IMR-90 (cell line): ENCODE data around the gene CMIP. TPM values are rescaled to one million over a fixed set of nuclear protein-coding genes. Genes with fewer than 3 reads are reported as not detected.

Experiments
- ATAC-seq: fragments of 200-7000 bp; cut with Tn5 transposase; 2 replicates; pipeline ENCODE4 v1.9.1; 2020; ENCODE audit warnings: low read depth, mild to moderate bottlenecking, moderate library complexity
- BruUV-seq: library from RNA; stranded (reverse); fragments of 400-500 nt; replicated peaks from 2 replicates; lab custom pipeline; 2021; lab: Mats Ljungman, UMichigan
- CTCF ChIA-PET: fragments of 300-600 bp; formaldehyde crosslinking; extraction: SDS; loops from one replicate; lab custom pipeline; 2021; ENCODE audit warnings: antibody characterized with exemption; lab: Yijun Ruan, JAX
- POLR2A ChIA-PET: fragments of 300-600 bp; sonication (Branson Sonifier 250); formaldehyde crosslinking; loops from one replicate; lab custom pipeline; 2022; ENCODE audit warnings: antibody characterized with exemption; ENCODE audit not compliant: unreplicated experiment; lab: Charles Lee
- DNase-seq: peaks from one replicate; pipeline ENCODE4 v3.0.0; 2013
- H2AFZ ChIP-seq: replicated peaks from 2 replicates; pipeline ENCODE3; 2013; ENCODE audit warnings: low read length, mild to moderate bottlenecking; ENCODE audit not compliant: poor library complexity
- H2AK5ac ChIP-seq: 2 replicates; pipeline ENCODE4 v1.6.1; 2013; ENCODE audit warnings: low read depth, low read length, inconsistent platforms
- H2AK9ac ChIP-seq: replicated peaks from 2 replicates; pipeline ENCODE3; 2013; ENCODE audit warnings: mild to moderate bottlenecking, low read depth, low read length, moderate library complexity; ENCODE audit not compliant: poor library complexity
- H2BK120ac ChIP-seq: 2 replicates; pipeline ENCODE4 v1.6.1; 2013; ENCODE audit warnings: low read depth, low read length, inconsistent platforms
- H2BK15ac ChIP-seq: 3 replicates; pipeline ENCODE4 v1.6.1; 2013; ENCODE audit warnings: low read depth, low read length, inconsistent platforms
- H2BK20ac ChIP-seq: 2 replicates; pipeline ENCODE4 v1.6.1; 2013; ENCODE audit warnings: low read depth, mild to moderate bottlenecking, inconsistent platforms, low read length, moderate library complexity
- H2BK5ac ChIP-seq: 2 replicates; pipeline ENCODE4 v1.6.1; 2013; ENCODE audit warnings: mild to moderate bottlenecking, low read depth, low read length, inconsistent platforms; ENCODE audit not compliant: poor library complexity, severe bottlenecking
- H3K14ac ChIP-seq: replicated peaks from 2 replicates; pipeline ENCODE4 v1.6.1; 2013; ENCODE audit warnings: low read depth, low read length, inconsistent platforms
- H3K18ac ChIP-seq: 2 replicates; pipeline ENCODE4 v1.6.1; 2013; ENCODE audit warnings: low read depth, low read length, control low read depth
- H3K23ac ChIP-seq: 2 replicates; pipeline ENCODE4 v1.6.1; 2013; ENCODE audit warnings: low read depth, low read length, inconsistent platforms
- H3K27ac ChIP-seq: 2 replicates; pipeline ENCODE4 v1.5.1; 2013; ENCODE audit warnings: mild to moderate bottlenecking, control low read depth, low read length; ENCODE audit not compliant: insufficient read depth
- H3K27me3 ChIP-seq: 2 replicates; pipeline ENCODE4 v1.6.1; 2013; ENCODE audit warnings: low read length; ENCODE audit not compliant: control insufficient read depth, insufficient read depth
- H3K36me3 ChIP-seq: 2 replicates; pipeline ENCODE4 v1.6.1; 2013; ENCODE audit warnings: low read length, mixed read lengths; ENCODE audit not compliant: control insufficient read depth, insufficient read depth
- H3K4ac ChIP-seq: 2 replicates; pipeline ENCODE4 v1.6.1; 2013; ENCODE audit warnings: low read depth, low read length, inconsistent platforms
- H3K4me1 ChIP-seq: 2 replicates; pipeline ENCODE4 v1.6.1; 2013; ENCODE audit warnings: low read length, mixed read lengths; ENCODE audit not compliant: control insufficient read depth, insufficient read depth
- H3K4me2 ChIP-seq: 2 replicates; pipeline ENCODE4 v1.6.1; 2013; ENCODE audit warnings: low read depth, mild to moderate bottlenecking, control low read depth, low read length, moderate library complexity
- H3K4me3 ChIP-seq: 2 replicates; pipeline ENCODE4 v1.5.1; 2013; ENCODE audit warnings: low read depth, mild to moderate bottlenecking, control low read depth, low read length, moderate library complexity; ENCODE audit not compliant: insufficient read depth
- H3K56ac ChIP-seq: 2 replicates; pipeline ENCODE4 v1.6.1; 2013; ENCODE audit warnings: low read length, inconsistent platforms; ENCODE audit not compliant: insufficient read depth; ENCODE audit errors: extremely low read depth
- H3K79me1 ChIP-seq, 2 experiments: 2 replicates each; pipeline ENCODE4 v1.6.1; 2013; ENCODE audit warnings: low read length in 2 of 2, inconsistent platforms in 1 of 2, low read depth in 1 of 2
- H3K9ac ChIP-seq: 2 replicates; pipeline ENCODE4 v1.6.1; 2013; ENCODE audit warnings: low read depth, low read length, control low read depth
- H3K9me1 ChIP-seq: 2 replicates; pipeline ENCODE4 v1.6.1; 2013; ENCODE audit warnings: low read length, inconsistent platforms; ENCODE audit not compliant: insufficient read depth
- H3K9me3 ChIP-seq: 2 replicates; pipeline ENCODE4 v1.6.1; 2013; ENCODE audit warnings: low read length; ENCODE audit not compliant: control insufficient read depth, insufficient read depth
- H4K20me1 ChIP-seq: 2 replicates; pipeline ENCODE4 v1.6.1; 2013; ENCODE audit warnings: low read length, inconsistent platforms; ENCODE audit not compliant: insufficient read depth
- H4K5ac ChIP-seq: 2 replicates; pipeline ENCODE4 v1.6.1; 2013; ENCODE audit warnings: mild to moderate bottlenecking, low read depth, low read length, control low read depth
- H4K8ac ChIP-seq, 2 experiments: 2 replicates each; pipeline ENCODE4 v1.6.1; 2013; ENCODE audit warnings: low read depth in 2 of 2, low read length in 2 of 2, control low read depth in 1 of 2, inconsistent platforms in 1 of 2
- H4K91ac ChIP-seq: 2 replicates; pipeline ENCODE4 v1.6.1; 2013; ENCODE audit warnings: low read depth, low read length, inconsistent platforms; ENCODE audit not compliant: insufficient read depth
- CEBPB ChIP-seq: IDR thresholded peaks from 2 replicates; pipeline ENCODE4 v1.6.1; 2012; ENCODE audit warnings: low read depth, low read length, improper control_type of control experiment
- CHD1 ChIP-seq: IDR thresholded peaks from 2 replicates; pipeline ENCODE4 v1.6.1; 2012; ENCODE audit warnings: low read depth, low read length, improper control_type of control experiment
- CTCF ChIP-seq: conservative IDR thresholded peaks from 2 replicates; pipeline ENCODE4 v1.5.1; 2012; ENCODE audit warnings: mild to moderate bottlenecking, low read depth, low read length, improper control_type of control experiment
- ELK1 ChIP-seq: fragments of 150-350 bp; IDR thresholded peaks from 2 replicates; pipeline ENCODE4 v1.6.1; 2016; ENCODE audit warnings: low read depth, mild to moderate bottlenecking, low read length, moderate library complexity, borderline replicate concordance
- FOS ChIP-seq: fragments of 150-350 bp; IDR thresholded peaks from 2 replicates; pipeline ENCODE4 v1.6.1; 2016; ENCODE audit warnings: low read depth, low read length
- MAFK ChIP-seq: IDR thresholded peaks from 2 replicates; pipeline ENCODE4 v1.6.1; 2012; ENCODE audit warnings: low read depth, low read length, improper control_type of control experiment
- RAD21 ChIP-seq: IDR thresholded peaks from 2 replicates; pipeline ENCODE4 v1.6.1; 2012; ENCODE audit warnings: low read length, improper control_type of control experiment
- RCOR1 ChIP-seq: IDR thresholded peaks from 2 replicates; pipeline ENCODE4 v1.6.1; 2012; ENCODE audit warnings: mild to moderate bottlenecking, low read length, improper control_type of control experiment; ENCODE audit not compliant: insufficient replicate concordance
- RFX5 ChIP-seq: IDR thresholded peaks from 2 replicates; pipeline ENCODE4 v1.8.0; 2012; ENCODE audit warnings: low read depth, mild to moderate bottlenecking, low read length, moderate library complexity
- USF2 ChIP-seq: fragments of 150-350 bp; IDR thresholded peaks from 2 replicates; pipeline ENCODE4 v1.6.1; 2017; ENCODE audit warnings: mild to moderate bottlenecking, antibody characterized with exemption, low read length, low read depth
- WGBS, 2 experiments: methylation state at CpG; one replicate each; pipeline versions ENCODE4 v1.1.5 to v1.1.7; 2013; ENCODE audit warnings: missing lambda C conversion rate in 2 of 2; ENCODE audit not compliant: insufficient read length in 1 of 2; ENCODE audit errors: extremely low coverage in 2 of 2; 5-methylcytosine and 5-hydroxymethylcytosine counted together
- dilution Hi-C: fragments of 300-500 bp; cut with HindIII; formaldehyde crosslinking; loops from one replicate; pipeline ENCODE4 v1.14.3; 2018; ENCODE audit warnings: low sequenced_read_pairs; ENCODE audit not compliant: unreplicated experiment
- in situ Hi-C: fragments of 300-500 bp; cut with MboI; formaldehyde crosslinking; loops from 3 replicates; pipeline ENCODE4 v1.14.3; 2019; ENCODE audit warnings: low sequenced_read_pairs, inconsistent platforms, mixed read lengths
- intact Hi-C: fragments of 100-400 bp; cut with micrococcal nuclease; formaldehyde crosslinking; loops from 2 replicates; pipeline ENCODE4 v1.10.0; 2022
- polyA plus RNA-seq, 3 experiments: library from polyadenylated mRNA; depleted of rRNA; stranded (reverse); fragments of >200 nt; gene quantifications; 2 replicates each; pipeline ENCODE4 v1.2.3, GENCODE V29; 2012; ENCODE audit warnings: low replicate concordance in 1 of 3
- total RNA-seq: library from RNA; depleted of rRNA; stranded (reverse); fragments of >200 nt; gene quantifications from 2 replicates; pipeline ENCODE4 v1.2.3, GENCODE V29; 2012

The CMIP gene
- total and polyA plus RNA-seq, 2 of the 4 experiments (the other 2 are of a cell fraction) = 3.2 to 11.6 TPM

- TF ChIP-seq CTCF (no peak), USF2 (no peak), CEBPB (no peak), CHD1 (no peak), FOS (no peak), MAFK (no peak), RCOR1 (no peak), RAD21 (no peak), RFX5 (no peak), ELK1 (no peak)
- H3K9me3 ChIP-seq = no peaks in the 10 kb centered on the region
- H4K5ac ChIP-seq = no peak overlapping the region
- no peak overlapping the region for H3K56ac ChIP-seq
- H3K9ac ChIP-seq = no peak overlapping the region
- no peak overlapping the region for H2BK5ac ChIP-seq
- ChIA-PET POLR2A (no interaction called here), CTCF (no interaction called here)
- H3K14ac ChIP-seq = no peak overlapping the region
- H2BK15ac ChIP-seq = no peak overlapping the region
- no peaks in the 10 kb centered on the region for H3K27me3 ChIP-seq
- no peak overlapping the region for H4K91ac ChIP-seq
- H3K36me3 ChIP-seq = no peaks in the 10 kb centered on the region
- H2AFZ ChIP-seq = no peak overlapping the region
- H3K4me3 ChIP-seq = no peak overlapping the region
- H3K9me1 ChIP-seq = peaks cover 21% of the 10 kb centered on the region
- peaks cover 30 to 69% of the 10 kb centered on the region in 2 experiments for H3K79me1 ChIP-seq
- H3K23ac ChIP-seq = no peak overlapping the region
- no peak overlapping the region for H3K4me2 ChIP-seq
- WGBS, 2 experiments = 94% methylated on average over 12 of the region's 20 CpGs; no CpG with 5 or more reads in 1 of the 2 experiments
- H4K8ac ChIP-seq = no peak overlapping the region
- no peak overlapping the region for H3K18ac ChIP-seq
- DNase-seq (no peak), ATAC-seq (no peak)
- H3K27ac ChIP-seq = no peak overlapping the region
- intact Hi-C loops = no loop called here
- peaks cover 84% of the 10 kb centered on the region for H4K20me1 ChIP-seq
- BruUV-seq = no TSS peak
- H3K4ac ChIP-seq = no peak overlapping the region
- dilution Hi-C loops = no loop called here
- H2BK120ac ChIP-seq = no peak overlapping the region
- H3K4me1 ChIP-seq = peaks cover 9% of the 10 kb centered on the region
- H2BK20ac ChIP-seq = no peak overlapping the region
- H2AK5ac ChIP-seq = no peak overlapping the region
- no peak overlapping the region for H2AK9ac ChIP-seq
- in situ Hi-C loops = no loop called here
Observed at GRCh38 chr16:81565321-81566028, 120.9 kb downstream of the CMIP start.
